Measurements from ENCODE around the gene SIPA1L2.
A peak's percentile ranks its signal among the peaks of the same experiment; 100 is the strongest.

The SIPA1L2 gene

DNA sequence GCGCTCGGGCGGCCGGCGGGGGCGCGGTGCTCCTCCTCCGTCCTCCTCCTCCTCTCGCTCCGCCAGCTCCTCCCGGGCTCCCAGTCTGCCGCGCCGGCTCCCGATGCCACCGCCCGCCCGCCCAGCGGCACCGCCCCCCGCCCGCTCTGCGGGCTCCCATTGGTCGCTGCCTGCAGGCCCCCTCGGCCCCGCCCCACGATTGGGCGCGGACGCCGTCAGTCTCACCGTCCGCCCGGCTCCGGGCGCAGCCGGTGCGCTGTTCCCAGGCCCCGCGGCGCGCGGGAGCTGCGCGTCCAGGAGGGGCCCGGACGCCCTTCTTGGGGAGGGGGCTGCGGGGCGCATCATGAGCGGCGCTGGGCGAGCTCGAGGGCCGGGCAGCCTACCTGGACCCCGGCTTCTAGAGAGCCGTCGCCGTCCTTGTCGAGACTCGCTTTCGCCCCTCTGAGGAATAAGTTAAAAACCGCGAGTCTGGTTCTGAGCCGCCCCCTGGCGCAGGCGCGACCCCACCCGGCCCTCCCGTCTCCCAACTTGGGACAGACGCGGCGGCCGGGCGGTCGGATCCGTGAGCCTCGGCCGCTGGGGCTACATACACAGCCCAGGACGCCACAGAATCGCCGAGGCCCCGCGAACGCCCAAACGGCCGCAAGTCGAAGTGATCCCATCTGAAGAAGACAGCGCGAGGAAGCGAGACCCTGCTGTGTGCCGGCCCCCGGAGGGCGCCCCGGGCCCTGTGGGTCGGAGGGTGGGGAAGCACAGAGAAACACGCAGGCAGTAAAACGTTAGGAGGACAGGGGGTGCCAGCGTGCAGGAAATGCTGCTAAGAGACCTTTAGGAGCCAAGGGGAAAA, at the start of gene SIPA1L2:
Gene SIPA1L2 (minus strand): TSS at position 87 of the 847 bp plus-strand sequence. CDS start 114,794 bp downstream, outside the sequence.
- DNase-seq = peak; percentile 94 to 95

DNA sequence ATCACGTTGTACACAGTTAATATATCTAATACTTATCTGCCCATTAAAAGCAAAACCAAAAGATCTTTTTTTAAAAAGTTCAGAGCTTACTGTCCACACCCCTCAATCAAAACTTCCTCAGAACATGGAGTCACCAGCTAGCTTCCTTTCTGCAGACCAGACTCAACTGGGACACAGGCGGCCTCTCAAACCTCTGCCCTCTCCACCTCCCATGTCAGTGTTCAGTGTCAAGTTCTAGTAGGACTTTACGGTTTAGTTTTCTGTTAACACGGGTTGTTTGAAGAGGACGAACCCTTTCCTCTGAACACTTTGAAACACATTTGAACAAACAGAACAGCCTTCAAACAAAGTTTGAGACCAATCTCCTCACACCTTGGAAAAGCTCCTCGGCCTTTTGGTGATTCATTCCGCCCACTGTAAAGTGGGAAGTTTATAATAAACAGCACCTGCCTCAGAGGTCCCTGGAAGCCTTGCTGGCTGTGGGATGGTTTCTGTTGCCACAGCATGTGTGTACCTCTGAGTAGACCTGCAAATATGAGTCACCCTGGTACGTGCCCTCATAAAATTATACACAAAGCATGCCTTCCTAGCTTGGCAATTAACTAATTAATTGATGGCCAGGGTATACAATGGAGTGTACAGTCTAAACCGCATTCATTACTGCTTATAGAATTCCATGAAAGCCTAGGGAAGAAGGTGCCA, 48.4 kb upstream of the SIPA1L2 start:
- DNase-seq = no peak

DNA sequence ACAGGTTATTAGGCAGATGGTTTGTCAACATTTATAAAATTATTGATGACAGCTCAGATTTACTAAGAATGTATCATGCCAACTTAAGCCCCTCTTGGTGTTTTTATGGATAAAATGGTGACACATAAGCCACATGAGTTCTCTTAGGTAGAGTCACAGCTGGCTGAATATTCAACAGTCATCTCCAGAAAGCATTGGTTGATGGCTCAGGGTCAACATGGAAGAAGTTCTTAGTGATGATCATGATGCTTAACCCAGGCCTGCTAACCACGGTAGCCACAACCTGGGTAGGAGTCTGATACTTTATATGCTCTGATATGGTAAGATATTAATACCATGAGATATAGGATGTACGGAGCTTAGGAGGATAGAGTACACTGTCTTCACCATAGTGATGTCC, 46.4 kb upstream of the SIPA1L2 start:
- no peak for DNase-seq

- no peak for DNase-seq
Observed at GRCh38 chr1:232675898-232676297, 46.0 kb upstream of the SIPA1L2 start.

- DNase-seq = no peak
Observed at GRCh38 chr1:232675260-232675659, 45.3 kb upstream of the SIPA1L2 start.

DNA sequence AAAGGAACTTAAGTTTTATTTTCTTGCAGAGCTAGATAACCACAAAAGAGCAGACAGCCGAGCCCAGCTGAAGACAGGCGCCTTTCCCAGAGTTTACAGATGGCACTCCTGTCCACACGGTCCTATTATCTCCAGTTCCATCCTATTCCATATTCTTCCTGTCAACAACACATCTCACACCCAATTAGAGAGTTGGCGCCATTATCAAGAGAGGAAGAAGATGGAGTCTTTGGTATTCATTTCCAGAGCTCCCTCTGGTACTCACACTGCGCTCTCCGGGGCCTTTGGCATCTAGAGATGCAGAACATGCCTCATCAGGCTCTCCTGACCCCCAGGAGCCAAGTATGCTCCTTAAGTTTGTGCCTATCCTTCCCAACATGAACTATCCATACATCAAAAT, 43.3 kb upstream of the SIPA1L2 start:
- DNase-seq = no peak

DNA sequence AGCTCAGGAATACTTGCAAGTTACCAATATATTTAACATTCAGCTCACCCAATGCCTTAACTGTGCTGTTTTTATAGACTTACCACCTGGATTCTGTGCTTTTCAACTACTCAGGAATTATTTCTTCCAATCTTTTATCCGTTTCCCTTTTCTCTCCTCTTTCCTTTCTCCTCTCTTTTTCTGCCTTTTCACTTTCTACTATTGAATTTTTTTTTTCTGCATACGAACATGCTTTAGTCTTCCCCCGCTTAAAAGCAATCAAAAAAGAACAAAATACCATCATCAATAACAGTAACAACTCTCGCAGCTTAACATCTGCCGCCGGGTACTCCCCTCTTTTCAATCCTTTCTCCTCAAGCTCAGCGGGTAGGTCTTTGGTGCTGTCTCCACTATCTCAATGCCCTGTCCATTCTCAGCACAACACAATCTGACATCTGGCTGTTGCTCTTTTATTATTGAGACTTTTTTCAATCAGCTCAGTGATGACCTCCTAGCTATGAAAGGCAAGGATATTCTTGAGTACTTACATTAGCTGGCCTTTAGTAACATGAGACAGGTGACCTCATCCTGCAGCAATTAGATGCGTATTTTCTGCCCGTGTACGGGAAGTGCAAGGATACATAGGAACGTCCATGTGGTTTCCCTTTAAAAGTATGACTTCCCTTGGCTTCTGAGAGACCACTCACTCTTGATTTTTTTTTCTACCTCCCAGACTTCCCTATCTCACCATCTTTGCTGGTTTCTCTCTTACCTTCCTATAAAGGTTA, 40.2 kb upstream of the SIPA1L2 start:
- no peak for DNase-seq

- no peak for DNase-seq
Observed at GRCh38 chr1:232667778-232668165, 37.8 kb upstream of the SIPA1L2 start.

GRCh38 chr1:232667094-232667777, 37.3 kb upstream of the SIPA1L2 start:
- no peak for DNase-seq

- DNase-seq = no peak
Observed at GRCh38 chr1:232664844-232665777, 35.2 kb upstream of the SIPA1L2 start.

DNA sequence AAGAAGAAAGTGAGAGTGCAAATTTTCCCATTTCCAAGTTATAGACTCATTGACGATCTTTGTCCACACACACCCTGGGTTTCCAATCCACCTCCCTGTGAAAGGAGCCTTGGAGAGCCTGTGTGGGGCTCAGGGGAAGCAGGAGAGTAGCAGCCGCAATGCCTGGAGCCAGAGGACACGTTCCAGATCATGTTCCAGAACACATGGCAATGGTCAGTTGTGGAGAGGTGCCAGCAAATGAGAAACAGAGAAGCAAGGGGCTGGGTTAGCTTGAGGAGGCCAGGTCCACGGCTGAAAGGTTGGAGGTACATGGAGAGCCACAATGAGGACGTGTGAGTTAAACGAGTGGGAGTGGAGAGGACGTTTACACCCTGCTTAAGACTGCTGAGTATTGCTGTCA, 33.0 kb upstream of the SIPA1L2 start:
- no peak for DNase-seq

DNA sequence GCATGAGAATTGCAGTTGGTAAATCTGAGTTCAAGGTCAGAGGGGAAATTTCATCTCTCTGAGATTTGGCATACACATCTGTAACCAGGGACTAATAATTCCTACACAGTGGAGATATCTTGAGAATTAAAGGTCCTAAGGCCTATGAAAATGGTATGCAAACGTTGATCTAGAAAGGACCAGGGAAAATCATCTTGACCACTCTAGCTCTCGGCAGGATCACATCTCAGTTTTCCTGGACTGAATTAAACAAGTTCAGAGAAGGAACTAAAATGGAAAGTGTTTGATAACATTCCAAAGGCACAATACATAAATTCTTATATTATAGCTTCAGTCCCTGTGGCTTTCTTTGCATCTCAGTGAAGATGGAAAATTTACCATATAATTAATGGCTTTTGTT, 28.5 kb upstream of the SIPA1L2 start:
- no peak for DNase-seq

GRCh38 chr1:232657426-232658005, 27.6 kb upstream of the SIPA1L2 start:
- no peak for DNase-seq

GRCh38 chr1:232655746-232656085, 25.8 kb upstream of the SIPA1L2 start:
- no peak for DNase-seq

DNA sequence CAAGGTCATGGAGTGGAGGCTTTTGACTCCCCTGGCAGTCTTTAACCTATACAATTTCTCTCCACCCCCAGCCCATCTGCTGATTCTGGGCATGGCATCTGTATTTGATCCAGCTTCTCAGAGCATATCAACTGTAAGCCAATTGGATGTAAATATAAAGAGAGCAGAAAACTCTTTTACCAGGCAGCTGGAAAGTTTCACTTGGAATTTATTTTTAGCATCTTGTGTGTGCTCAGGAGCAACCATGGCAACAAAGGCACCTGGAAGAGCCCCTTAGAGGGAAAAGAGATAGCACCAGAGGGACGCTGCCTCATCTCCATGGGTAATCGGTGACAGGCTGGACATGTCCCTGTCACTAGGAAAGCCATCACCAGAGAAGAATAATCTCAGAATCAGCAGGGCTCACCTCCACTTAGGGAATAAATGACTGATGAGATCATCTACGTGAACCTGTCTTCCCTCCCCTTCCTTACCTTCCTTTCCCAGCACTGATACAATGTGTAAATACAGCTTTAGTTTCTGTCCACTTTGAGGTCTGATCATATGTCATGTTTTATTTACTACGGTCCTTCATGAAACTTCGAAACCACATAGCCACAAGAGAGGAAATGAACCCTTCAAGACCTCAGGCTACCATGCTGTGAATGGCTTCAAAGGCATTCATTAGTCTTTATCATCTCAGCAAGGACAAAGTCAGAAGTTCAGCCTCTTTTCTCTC, 25.3 kb upstream of the SIPA1L2 start:
- DNase-seq = no peak

DNA sequence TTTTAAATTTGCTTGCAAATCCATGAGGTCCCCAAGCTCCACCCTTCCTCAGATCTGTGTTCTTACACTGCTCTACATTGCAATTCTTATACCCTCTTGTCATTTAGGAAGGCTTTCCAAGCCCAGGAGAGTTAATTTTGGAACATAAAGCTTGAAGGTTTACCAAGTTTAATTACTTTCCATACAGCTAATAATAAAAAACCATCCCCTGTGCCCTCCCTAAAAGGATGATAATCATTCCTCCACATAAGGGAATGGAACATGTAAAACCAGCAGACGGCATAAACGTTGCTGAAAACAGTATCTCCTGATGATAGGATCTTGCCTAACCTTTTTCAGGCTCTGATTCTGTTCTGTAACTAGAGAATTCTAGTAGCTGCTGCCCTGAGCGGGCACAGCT, 23.9 kb upstream of the SIPA1L2 start:
- no peak for DNase-seq

DNA sequence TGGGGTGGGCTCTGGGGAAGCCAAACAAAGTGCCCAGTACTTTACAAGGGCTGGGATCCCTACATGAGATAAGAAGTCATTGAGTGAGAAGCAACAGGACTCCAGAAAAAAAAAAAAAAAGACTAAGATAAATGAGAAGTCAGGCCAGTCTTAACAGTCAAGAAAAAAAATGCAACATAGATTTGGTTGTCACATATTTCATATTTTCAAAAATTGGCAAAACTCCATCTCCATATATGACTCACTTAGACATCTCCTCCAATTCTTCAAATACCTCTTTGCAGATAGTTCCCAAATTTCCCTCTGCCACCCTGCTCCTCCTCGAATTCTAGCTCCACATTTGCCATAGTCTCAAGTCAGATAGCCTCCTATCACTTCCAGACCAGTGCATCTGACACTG, 20.9 kb upstream of the SIPA1L2 start:
- no peak for DNase-seq

DNA sequence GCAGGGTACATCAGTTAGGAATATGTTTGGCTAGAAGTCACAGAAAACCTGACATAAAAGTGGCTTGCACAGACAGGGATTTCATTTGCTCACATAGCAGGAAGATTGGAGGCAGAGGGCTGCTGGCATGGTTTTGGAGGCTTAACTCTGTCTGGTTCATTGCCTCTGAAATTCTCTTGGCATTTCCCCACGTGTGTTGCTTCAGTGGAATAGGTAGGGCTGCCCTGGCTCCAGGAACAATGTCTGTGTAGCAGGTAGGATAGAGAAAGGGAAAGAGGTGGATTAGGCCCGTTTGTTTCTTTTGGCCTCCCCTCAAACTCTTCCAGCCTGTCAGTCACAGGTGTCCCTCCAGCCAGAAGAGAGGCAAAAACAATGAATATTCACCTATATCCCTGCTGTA, 20.5 kb upstream of the SIPA1L2 start:
- DNase-seq = no peak

DNA sequence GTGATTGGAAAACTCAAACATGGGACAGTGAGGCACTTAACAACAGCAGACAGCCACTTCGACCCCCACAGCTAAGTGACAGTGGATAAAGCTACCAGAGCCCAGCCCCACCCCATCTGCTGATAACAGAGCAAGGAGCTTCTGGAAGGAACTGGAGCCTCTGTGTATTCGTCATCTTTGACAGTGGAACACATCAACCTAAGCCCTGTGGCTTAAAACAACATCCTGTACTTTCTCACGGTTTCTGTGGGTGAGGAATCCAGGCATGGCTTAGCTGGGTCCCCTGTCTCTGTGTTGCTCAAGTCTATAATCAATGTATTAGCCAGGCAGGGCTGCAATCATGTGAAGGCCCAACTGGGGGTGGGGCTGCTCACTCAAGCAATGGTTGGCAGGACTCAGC, 18.4 kb upstream of the SIPA1L2 start:
- no peak for DNase-seq

- no peak for DNase-seq
Observed at GRCh38 chr1:232644209-232644608, 14.3 kb upstream of the SIPA1L2 start.

- no peak for DNase-seq
Observed at GRCh38 chr1:232643251-232643650, 13.3 kb upstream of the SIPA1L2 start.
